ENCODE data around the gene DNAJB6. TPM values are rescaled to one million over a fixed set of nuclear protein-coding genes. Genes with fewer than 3 reads are reported as not detected.

Gene DNAJB6
- total RNA-seq, 2 donors from 2014 or later: 126 to 174 TPM

- H3K9me3 ChIP-seq (ENCODE audit: control insufficient read depth, low read length): no peaks in the 10 kb centered on the region
- Mint-ChIP-seq H3K27ac (no peak overlapping the region), H3K27me3 (ENCODE audit: insufficient read depth) (no peaks in the 10 kb centered on the region), H3K9me3 (no peaks in the 10 kb centered on the region), H3K36me3 (ENCODE audit: low read depth) (no peaks in the 10 kb centered on the region), H3K4me3 (no peak overlapping the region), H3K4me1 (peaks cover 5% of the 10 kb centered on the region)
- H3K4me1 ChIP-seq (ENCODE audit: control insufficient read depth, insufficient read depth, low read length): no peaks in the 10 kb centered on the region
- no peak overlapping the region for H3K27ac ChIP-seq (ENCODE audit: low read depth, low read length)
- H3K9ac ChIP-seq (ENCODE audit: extremely low read depth, low read length, poor library complexity, severe bottlenecking): no peak overlapping the region
- H3K4me3 ChIP-seq (ENCODE audit: low read length): no peak overlapping the region
- H3K36me3 ChIP-seq (ENCODE audit: control insufficient read depth, insufficient read depth, low read length): no peaks in the 10 kb centered on the region
- DNase-seq: no peak
- TF ChIP-seq CTCF (conservative IDR thresholded peaks at IDR 0.05): no peak
- WGBS, 2 experiments (ENCODE audit: insufficient coverage in 1 of 2, insufficient read length in 1 of 2): 92 to 93% methylated on average over 10 to 12 of the region's 12 CpGs
- no peaks in the 10 kb centered on the region for H3K27me3 ChIP-seq (ENCODE audit: control insufficient read depth, insufficient read depth, low read length, poor library complexity, severe bottlenecking)
Observed at GRCh38 chr7:157428554-157428945, 91.7 kb downstream of the DNAJB6 start.

GRCh38 chr7:157429001-157429679 is 92.3 kb downstream of the DNAJB6 start:
- H3K4me3 Mint-ChIP-seq: no peak overlapping the region
- no peaks in the 10 kb centered on the region for H3K9me3 ChIP-seq (ENCODE audit: control insufficient read depth, low read length)
- H3K27ac ChIP-seq (ENCODE audit: low read depth, low read length): no peak overlapping the region
- no peaks in the 10 kb centered on the region for H3K27me3 Mint-ChIP-seq (ENCODE audit: insufficient read depth)
- H3K9me3 Mint-ChIP-seq: no peaks in the 10 kb centered on the region
- H3K27me3 ChIP-seq (ENCODE audit: control insufficient read depth, insufficient read depth, low read length, poor library complexity, severe bottlenecking): no peaks in the 10 kb centered on the region
- no peak overlapping the region for H3K27ac Mint-ChIP-seq
- H3K4me1 ChIP-seq (ENCODE audit: control insufficient read depth, insufficient read depth, low read length): no peaks in the 10 kb centered on the region
- H3K4me3 ChIP-seq (ENCODE audit: low read length): no peak overlapping the region
- H3K9ac ChIP-seq (ENCODE audit: extremely low read depth, low read length, poor library complexity, severe bottlenecking): no peak overlapping the region
- 91 to 95% methylated on average over 10 to 15 of the region's 15 CpGs for WGBS, 2 experiments (ENCODE audit: insufficient coverage in 1 of 2, insufficient read length in 1 of 2)
- H3K4me1 Mint-ChIP-seq: peaks cover 5% of the 10 kb centered on the region
- H3K36me3 ChIP-seq (ENCODE audit: control insufficient read depth, insufficient read depth, low read length): no peaks in the 10 kb centered on the region
- no peaks in the 10 kb centered on the region for H3K36me3 Mint-ChIP-seq (ENCODE audit: low read depth)
- DNase-seq: no peak
- TF ChIP-seq CTCF (conservative IDR thresholded peaks at IDR 0.05): no peak

- no peak for TF ChIP-seq CTCF (conservative IDR thresholded peaks at IDR 0.05)
- H3K27me3 ChIP-seq (ENCODE audit: control insufficient read depth, insufficient read depth, low read length, poor library complexity, severe bottlenecking): no peaks in the 10 kb centered on the region
- no peak overlapping the region for H3K9ac ChIP-seq (ENCODE audit: extremely low read depth, low read length, poor library complexity, severe bottlenecking)
- no peak for DNase-seq
- 91 to 95% methylated on average over 3 to 4 of the region's 6 CpGs for WGBS, 2 experiments (ENCODE audit: insufficient coverage in 1 of 2, insufficient read length in 1 of 2)
- Mint-ChIP-seq H3K9me3 (no peaks in the 10 kb centered on the region), H3K27me3 (ENCODE audit: insufficient read depth) (no peaks in the 10 kb centered on the region), H3K27ac (no peak overlapping the region), H3K4me3 (no peak overlapping the region), H3K4me1 (peaks cover 5% of the 10 kb centered on the region), H3K36me3 (ENCODE audit: low read depth) (no peaks in the 10 kb centered on the region)
- H3K36me3 ChIP-seq (ENCODE audit: control insufficient read depth, insufficient read depth, low read length): no peaks in the 10 kb centered on the region
- H3K4me3 ChIP-seq (ENCODE audit: low read length): no peak overlapping the region
- H3K9me3 ChIP-seq (ENCODE audit: control insufficient read depth, low read length): no peaks in the 10 kb centered on the region
- no peaks in the 10 kb centered on the region for H3K4me1 ChIP-seq (ENCODE audit: control insufficient read depth, insufficient read depth, low read length)
- no peak overlapping the region for H3K27ac ChIP-seq (ENCODE audit: low read depth, low read length)
Observed at GRCh38 chr7:157429680-157430224, 92.9 kb downstream of the DNAJB6 start.
